Measurements from ENCODE around the gene CRYZL1.
A peak's percentile ranks its signal among the peaks of the same experiment; 100 is the strongest.
"Not testable (repeated sequence)": the region's sequence is repeated elsewhere in the genome, so short reads cannot be mapped to it uniquely, and the experiment has no call there.

CRYZL1 gene

DNA sequence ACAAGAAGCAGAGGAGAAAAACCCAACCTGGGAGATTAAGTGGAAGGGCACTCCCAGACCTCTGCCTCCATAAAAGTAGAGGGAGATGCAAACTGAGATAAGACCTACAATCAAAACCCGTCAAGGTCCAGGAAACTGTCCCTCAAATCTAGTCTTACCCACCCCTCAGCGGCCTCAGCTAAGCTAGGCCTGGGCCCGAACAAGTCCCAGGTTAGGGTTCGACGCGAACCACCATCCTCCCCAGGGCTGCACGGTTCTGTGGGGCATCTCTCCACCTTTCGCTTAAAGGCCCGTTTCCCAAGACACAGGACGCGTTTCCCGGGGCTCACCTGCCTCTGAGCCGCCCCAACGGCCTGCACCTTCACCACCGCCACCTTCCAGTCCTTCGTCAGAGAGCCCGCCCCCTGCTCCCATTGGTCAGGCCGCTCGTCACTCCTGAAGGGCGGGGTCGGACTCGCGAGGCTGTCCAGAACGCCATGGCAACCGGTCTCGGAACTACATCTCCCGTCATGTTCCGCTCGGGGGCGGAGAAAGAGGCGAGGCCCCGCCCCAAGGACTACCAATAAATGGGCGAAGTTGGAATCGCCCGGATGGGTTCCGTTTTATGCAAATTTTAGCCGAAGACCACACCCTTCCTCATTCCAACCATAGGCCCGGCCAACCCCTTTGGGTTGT, at the start of gene CRYZL1:
TSS of gene CRYZL1 (minus strand) at position 390 of the 675 bp plus-strand sequence. CDS start 10,190 bp downstream, outside the sequence.
- peak; percentile 100 for DNase-seq

DNA sequence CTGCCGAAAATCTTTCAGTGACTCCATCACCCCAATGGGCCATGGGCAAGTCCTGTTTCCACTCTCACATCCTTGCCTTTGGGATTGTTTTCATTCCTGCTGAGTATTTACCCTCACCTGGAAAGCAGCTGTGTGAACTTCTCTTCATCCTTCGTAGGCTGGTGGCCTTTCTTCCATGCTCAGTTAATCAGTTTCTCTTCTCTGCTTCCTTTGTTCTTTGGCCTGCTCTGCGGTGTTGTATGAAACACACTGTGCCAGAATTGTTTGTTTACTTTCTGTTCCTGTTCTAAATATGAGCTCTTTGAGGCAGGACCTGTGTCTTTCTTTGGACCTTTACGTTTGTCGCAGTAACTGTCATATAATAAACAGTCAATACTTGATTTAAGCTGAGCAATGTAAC, 49.3 kb upstream of the CRYZL1 start:
- DNase-seq = no peak

GRCh38 chr21:33688353-33688752, 46.8 kb upstream of the CRYZL1 start:
- no peak for DNase-seq

GRCh38 chr21:33687634-33688033, 46.1 kb upstream of the CRYZL1 start:
- DNase-seq = no peak

- DNase-seq = no peak
These were observed 44.8 kb upstream of the CRYZL1 start for GRCh38 chr21:33686386-33686785.

- DNase-seq = no peak
These were observed 44.2 kb upstream of the CRYZL1 start for GRCh38 chr21:33685613-33686197.

DNA sequence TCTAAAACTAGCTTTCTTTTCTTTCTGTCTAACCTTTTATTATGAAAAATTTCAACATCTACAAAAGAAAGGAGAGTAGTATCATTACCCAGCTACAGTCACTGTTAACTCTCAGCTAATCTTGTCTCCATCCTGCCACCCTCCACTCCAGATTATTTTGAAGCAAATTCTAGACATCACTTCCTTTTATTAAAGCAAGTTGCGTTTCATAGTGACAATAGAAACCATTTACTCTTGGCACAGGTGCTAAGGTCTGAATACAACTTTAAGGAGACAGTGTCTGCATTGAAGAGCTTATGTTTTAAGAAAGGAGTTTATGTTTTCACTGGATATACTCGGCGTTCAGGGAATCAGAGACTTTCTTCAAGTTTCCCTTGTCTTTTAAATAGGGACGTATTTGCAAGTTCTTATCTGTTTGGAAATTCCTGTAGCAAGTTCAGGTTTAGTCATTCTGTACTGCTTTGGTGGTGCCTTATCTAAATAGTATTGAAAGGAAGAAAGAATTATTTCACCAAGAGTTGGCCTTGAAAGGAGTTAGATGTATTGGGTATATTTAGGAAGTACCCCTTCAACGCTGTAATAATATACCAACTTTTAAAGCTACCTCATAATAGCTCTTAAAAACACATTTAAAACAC, 43.5 kb upstream of the CRYZL1 start:
- DNase-seq = no peak

GRCh38 chr21:33684068-33684467, 42.5 kb upstream of the CRYZL1 start:
- no peak for DNase-seq

DNA sequence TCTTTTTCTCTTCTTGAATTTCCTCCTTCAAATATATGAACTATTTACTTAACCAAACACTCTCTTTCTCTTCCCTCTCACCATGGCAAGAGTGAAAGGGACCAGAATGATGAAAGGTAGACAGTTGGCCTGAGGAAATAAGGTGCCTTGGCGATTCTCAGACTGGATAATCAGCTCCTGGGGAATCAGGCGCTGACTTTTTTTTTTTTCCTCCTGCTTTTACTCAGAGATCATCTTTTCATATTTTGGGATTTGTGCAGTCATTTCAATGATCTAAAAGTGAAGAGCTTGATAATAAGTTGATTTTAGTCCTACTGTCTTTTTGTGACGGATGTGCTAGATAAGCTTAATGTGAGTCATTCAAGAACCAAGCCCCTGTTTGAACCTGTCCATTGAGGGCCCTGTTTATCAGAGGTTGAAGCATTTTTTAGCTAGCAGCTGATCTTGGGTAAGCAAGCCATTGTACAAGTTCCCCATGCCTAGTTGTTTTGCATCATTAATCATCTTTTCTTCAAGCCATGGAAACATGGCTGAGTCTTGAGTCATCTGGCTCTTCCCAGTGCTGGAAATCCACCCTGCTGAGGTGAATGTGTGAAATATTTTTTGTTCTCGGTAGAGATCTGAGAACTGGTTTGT, 41.6 kb upstream of the CRYZL1 start:
- DNase-seq = no peak

GRCh38 chr21:33680870-33681269, 39.3 kb upstream of the CRYZL1 start:
- DNase-seq = no peak

DNA sequence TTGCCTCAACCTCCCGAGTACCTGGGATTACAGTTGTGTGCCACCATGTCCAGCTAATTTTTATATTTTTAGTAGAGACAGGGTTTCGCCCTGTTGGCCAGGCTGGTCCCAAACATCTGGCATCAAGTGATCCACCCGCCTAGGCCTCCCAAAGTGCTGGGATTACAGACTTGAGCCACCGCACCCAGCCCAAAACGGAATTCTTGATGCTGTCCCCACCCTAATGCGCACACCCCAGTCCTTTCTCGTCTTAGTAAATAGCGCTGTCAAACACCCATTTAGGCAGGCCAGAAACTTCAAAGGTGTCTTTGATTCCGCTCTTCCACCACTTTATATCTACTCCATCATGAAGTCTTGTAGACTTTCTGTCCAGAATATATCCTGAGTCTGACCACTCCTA, 35.9 kb upstream of the CRYZL1 start:
- DNase-seq = no peak

DNA sequence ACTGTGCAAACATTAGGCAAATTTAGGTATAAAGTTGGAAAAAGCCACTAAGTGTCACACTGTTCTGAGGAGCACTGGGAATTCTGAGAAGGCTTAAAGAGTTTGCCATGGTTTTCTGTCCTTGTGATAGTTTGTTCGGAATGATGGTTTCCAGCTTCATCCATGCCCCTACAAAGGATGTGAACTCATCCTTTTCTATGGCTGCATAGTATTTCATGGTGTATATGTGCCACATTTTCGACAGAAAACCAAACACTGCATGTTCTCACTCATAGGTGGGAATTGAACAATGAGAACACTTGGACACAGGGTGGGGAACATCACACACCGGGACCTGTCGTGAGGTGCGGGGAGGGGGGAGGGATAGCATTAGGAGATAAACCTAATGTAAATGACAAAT, 35.1 kb upstream of the CRYZL1 start:
- not testable (repeated sequence) for DNase-seq

DNA sequence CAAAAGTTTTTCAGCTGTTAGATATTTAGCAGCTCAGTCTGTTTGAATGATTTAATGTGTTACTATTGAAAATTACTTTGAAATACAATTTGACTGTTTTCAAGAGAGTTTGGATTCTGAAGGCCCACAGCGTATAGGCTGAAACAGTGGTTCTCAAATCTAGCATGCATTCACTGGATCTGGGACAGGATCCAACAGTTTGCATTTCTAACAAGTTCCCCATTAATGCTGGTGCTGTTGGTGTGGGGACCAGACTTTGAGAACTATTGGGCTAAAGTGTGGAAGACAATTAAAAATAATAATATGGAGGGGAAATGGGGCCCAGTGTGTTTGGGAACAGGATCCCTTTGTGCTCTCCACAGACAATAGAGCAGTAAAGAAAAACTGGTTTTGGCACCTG, 32.7 kb upstream of the CRYZL1 start:
- no peak for DNase-seq

- DNase-seq = no peak
These were observed 31.9 kb upstream of the CRYZL1 start for GRCh38 chr21:33673473-33673872.

DNA sequence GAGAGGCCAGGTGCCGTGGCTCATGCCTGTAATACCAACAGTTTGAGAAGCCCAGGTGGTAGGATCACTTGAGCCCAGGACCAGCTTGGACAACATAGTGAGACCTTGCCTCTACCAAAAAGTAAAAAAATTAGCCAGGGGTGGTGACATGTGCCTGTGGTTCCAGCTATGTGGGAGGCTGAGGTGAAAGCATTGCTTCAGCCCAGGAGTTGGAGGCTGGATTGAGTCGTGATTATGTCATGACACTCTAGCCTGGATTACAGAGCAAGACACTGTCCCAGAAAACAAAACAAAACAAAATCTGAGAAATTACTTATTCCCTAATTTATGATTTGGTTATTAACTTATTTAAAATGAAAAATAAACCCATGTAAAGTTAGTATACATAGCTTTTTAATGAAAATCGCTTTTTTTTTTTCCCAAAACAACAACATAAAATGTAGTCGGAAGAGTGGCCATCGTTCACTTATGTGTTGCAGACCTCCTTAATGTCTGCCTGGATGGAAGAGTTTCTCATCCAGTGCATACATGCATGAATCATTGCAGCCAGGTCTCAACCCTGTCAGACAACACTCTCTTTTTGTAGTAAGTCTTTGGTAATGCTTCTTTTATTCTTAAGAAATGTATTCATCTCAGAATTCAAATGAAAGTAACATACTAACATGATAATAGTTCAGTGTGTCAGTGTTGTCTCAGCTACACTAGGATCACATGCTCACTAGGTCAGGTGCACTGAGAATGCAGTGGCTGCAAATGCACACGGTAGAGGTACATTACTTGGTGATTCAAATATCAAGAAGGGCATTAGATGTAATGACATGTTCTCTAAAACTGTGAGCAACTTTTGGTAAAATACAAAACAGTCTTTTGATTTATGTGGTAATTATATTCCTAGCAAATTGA, 28.8 kb upstream of the CRYZL1 start:
- DNase-seq = no peak

GRCh38 chr21:33668620-33669019, 27.1 kb upstream of the CRYZL1 start:
- no peak for DNase-seq

DNA sequence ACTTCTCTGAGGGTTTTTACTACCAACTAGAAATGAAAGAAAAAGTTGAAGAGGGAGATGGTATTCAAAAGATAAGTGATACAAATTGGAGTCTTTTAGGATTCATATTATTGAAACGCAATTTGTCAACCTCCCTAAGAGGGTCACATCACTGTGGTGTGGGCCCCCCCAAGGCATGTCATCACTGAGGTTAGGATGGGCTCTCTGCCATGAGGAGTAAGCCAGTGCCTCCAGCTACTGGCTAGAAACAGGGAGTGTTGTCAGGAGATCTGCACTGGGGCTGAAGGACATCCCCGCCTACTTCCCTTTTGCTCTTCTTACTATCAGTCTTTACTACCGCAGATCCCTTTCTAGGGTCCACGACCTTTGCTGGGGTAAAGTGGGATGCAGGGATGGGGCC, 26.6 kb upstream of the CRYZL1 start:
- no peak for DNase-seq

- DNase-seq = no peak
These were observed 26.1 kb upstream of the CRYZL1 start for GRCh38 chr21:33667636-33668035.

- DNase-seq = no peak
These were observed 24.6 kb upstream of the CRYZL1 start for GRCh38 chr21:33666153-33666552.

DNA sequence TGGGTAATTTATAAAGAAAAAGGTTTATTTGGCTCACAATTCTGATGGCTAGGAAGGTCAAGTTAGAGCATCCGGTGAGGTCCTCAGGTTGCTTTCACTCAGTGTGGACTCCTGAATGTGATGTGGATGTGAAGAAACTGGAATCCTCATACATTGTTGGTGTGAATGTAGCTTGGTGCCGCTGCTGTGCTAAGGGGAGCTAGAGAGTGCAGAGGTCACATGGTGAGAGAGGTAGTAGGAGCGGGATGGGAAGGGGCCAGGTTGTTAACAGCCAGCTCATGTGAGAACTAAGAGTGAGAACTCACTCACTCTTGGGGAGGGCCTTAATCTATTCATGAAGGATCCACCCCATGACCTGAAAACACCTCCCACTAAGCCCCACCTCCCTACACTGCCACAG, 22.6 kb upstream of the CRYZL1 start:
- DNase-seq = no peak

GRCh38 chr21:33663241-33663640, 21.7 kb upstream of the CRYZL1 start:
- DNase-seq = no peak

DNA sequence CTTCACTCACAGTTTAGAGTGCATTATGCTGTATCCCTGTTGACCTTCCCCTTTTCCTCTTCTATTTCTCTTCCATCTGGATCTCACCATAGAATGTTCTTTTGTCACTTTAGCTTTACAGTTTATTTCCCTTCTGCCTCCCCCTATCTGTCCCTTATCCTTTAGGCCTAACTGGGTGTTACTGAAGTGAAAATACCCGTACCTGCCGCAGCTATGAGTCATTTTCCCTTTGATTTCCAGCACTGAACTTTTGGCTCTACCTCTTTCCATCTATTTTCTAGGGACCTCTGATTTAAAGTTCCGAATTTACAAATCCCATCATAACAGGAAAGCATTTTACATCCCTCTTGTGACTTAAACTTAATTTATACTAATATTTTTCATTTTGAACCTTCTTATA, 20.5 kb upstream of the CRYZL1 start:
- DNase-seq = no peak

DNA sequence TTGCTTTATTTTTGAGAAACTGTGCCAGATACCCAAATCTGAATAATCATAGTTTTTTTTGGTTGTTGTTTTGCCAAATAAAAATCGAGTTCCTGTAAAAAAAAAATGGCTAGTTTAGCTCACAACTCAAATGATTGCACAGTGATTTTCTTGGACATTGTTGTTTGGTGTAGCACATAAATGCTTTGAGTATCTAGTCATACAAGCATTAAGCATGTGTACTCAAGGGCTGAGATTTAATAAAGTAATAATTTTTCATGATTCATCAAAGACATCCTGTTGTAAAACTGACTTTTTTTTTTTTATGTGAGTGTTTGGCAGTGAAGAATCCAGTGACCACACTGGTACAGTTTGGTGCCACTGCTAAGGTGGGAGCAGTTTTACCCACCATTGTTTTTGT, 19.6 kb upstream of the CRYZL1 start:
- DNase-seq = no peak

Measured in CD4-positive, alpha-beta T cell treated with Interleukin-1 beta for 1 hour (primary cell).